DMS 273 (cell line): ENCODE results near the gene CEACAM8.
"Not testable (repeated sequence)": the region's sequence is repeated elsewhere in the genome, so short reads cannot be mapped to it uniquely, and the experiment has no call there.

ENCODE experiments used
- DNase-seq: peaks from one replicate; lab custom pipeline; 2025; ENCODE audit not compliant: unreplicated experiment; lab: John Stamatoyannopoulos, UW

CEACAM8 gene

DNA sequence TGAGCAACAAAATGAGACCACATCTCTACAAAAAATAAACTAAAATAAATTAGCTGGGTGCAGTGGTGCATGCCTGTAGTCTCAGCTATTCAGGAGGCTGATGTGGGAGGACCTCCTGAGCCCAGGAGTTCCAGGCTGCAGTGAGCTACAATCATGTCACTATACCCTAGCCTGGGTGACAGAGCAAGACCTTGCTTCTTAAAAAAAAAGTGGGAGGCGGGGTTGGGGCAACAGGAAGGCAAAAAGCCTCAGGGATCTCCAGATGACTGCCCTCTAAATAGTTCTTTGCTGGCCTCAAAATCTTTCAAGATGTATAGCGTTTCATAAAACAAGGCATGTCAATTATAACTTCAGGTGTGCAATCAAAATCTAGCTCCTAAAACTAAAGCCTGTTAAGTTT is 18.5 kb downstream of the CEACAM8 start:
- no peak for DNase-seq

DNA sequence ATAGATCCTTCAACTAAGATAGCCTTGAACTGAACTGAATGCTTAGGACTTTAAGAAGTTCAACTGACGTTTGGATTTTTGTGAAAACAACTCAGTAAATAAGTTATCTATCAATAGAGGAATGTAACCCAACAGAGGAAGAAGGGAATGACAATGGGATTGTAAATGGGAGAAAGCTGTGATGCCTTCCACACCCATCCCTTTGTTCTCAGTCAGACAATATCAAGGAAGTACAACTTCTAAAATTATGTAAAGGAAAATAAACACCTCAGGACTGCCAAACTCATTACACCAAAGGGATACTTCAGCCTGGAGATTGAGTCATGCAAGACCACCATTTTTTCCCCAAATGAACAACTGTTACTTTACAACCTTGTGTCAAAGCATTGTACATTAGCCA is 21.1 kb downstream of the CEACAM8 start:
- no peak for DNase-seq

DNA sequence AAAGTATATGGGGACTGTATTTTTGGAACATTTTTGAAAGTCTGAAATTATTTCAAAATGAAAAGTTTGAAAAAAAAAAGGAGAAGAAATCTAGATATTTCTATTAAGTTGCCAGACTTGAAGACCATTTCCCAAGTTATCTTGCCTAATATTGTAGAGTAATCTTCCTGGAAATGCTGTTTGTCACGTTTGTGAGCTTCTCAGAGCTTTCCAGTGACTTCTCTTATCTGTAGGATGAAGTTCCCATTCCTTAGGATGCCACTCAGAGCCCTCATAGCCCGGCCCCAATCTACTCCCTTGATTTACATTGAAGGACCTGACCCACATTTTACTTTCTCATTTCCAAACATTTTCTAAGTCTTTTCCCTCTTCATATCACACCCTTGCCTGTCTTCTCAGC is 23.6 kb downstream of the CEACAM8 start:
- no peak for DNase-seq

DNA sequence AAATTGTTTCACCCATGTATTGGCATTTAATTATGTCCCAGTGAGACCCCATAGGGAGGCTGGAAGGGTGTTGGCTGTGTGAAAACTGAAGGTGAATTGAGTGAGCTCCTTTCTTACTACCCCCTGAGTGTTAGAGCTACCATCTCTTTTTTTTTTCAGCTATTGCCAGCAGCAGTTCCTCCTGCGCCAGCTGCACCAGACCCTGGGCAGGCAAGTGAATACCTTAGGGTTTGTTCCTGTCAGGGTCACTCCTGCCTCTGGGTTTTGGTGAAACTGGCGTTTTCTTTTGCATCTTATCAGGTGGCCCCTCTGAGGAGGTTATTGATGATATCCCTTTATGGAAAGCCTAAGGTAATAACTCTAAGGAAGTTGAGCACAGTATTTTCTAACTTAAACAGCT is 25.5 kb downstream of the CEACAM8 start:
- DNase-seq = no peak

DNA sequence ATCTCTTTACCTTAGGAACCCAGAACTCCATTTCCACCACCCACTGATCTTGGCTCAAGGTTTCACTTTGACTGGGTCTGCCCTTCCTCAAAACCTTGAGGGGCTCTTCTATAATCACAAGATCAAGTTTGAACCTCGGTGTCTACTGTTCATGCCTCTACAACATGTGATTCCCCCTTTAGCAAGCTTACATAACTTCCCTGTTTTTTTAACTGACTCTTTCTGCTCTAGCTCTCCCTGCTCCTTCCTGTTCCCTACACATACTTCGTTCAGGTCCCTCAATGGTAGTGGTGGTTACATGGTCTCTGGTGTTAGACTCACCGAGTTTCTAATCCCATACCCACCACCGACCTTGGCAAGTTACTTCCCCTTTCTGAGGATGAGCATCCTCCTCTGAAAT is 26.7 kb downstream of the CEACAM8 start:
- DNase-seq = no peak

DNA sequence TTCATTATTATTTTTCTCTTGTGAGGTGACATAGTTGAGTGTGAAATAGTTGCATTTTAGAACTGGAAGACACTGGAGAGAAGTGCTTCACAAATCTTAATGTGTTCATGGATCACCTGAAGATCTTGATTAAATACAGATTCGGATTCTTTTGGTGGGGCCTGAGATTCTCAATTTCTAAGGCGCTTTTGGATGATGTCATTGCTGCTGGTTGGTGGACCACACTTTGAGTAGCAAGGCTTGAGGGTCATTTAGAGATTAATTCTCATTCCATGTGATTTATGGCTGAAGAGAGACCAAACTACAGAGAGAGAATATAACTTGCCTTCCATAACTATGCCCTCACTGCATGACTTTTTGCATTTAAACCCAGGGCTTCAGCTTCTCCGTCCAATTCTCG is 27.2 kb downstream of the CEACAM8 start:
- DNase-seq = no peak

DNA sequence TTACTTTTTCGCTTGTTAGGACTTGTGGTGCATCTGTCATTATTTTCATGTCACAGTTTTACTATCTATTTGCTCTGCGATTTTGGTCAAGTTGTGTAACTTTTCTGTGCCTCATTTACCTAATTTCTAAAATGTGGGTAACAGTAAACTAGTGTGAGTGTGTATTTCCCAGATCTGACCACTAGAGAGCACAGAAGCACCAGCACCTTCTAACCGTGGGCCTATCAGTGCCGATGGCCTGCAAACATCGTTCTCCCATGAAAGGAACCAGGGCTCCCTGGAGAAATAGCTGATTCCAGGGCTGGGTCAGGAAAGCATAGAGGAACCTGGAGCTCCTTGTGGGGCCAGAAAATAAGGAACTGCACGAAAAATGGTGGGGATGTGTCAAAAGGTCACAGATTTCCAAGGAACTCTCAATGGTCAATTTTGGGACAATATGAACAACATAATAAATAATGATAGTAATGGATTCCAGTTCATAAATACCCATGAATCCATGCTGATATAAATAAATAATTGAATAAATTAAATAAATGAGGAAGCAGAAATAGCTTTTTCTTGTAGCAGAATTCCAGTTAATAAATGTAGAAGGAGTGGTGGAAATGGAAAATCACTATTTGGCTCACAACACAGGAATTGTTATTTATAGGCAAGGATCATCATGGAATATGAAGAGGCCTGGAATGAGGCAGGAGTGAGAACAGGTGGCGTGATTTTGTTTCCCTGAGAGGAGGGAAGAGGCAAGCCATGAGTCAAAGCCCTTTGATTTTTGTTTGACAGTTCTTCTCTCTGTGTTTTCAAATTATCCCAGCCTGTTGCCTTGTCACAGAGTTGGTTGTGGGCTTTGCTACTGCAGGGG is 31.1 kb downstream of the CEACAM8 start:
- DNase-seq = peak; percentile 60

DNA sequence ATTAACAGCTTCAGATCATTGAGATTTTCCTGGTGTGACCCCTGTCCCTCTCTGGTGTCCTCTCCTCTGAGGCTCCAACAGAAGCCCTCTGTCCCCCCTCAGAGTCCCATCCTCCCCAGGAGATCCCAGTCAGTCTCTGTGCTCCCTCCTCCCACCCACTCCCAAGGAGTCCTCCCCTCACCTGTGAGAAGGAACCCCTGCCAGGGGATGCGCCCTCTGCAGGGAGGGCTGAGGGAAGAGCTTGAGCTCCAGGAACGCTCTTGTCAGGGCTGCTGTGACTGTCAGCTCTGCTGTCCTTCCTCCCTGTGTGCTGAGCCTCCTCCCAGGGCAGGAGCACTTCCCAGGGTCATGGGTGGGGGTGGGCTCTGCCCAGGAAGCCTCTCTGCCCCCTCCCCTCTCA is 33.2 kb downstream of the CEACAM8 start:
- no peak for DNase-seq

DNA sequence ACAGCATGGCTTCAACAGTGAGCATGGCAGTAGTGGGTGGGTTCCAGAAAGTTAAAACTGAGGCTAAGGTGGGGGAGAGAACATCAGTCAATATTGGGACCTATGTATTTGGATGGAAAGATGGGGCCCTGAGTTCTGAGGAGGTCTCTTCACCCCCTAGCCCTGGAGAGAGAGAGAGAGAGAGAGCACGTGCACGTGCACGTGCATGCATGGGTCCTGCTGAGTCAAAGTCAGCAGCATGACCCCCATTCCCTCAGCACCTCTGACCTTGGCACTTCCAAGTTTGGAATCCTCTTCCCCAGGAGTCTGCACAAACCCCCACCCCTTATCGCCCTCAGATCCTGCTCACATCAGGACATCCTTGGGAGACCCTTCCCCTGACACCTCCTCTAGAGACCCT is 34.0 kb downstream of the CEACAM8 start:
- DNase-seq = no peak

DNA sequence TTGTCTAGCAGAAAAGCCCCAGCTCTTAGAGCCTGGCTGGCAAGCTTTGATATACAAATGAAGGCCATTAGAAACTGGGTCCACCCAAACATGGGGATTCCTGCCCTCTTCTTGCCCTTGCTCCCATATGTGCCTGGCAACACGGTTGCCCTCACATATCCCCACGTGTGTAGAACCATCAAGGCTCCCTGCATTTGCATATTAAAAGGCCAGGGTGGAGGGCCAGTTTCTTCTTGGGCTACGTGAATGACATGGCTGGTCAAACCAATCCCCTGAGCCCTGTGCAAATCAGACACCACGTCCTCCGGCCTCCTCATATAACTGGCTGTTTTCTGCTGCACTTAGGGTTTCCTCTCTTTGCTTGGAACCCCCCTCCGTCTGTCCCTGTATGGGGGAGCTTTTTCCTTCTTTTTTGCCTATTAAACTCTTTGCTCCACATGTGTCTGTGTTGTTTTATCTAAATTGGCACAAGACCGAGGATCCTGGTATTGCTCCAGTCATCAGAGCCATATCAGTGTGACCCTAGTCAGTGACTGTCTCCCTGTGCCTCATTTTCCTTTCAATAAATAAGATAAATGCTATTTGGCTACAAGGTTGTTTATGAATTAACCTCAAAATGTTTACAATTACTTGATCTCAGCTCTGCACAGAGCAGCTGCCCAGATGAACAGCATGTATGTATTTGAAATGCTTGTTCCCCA is 36.1 kb downstream of the CEACAM8 start:
- DNase-seq = no peak

DNA sequence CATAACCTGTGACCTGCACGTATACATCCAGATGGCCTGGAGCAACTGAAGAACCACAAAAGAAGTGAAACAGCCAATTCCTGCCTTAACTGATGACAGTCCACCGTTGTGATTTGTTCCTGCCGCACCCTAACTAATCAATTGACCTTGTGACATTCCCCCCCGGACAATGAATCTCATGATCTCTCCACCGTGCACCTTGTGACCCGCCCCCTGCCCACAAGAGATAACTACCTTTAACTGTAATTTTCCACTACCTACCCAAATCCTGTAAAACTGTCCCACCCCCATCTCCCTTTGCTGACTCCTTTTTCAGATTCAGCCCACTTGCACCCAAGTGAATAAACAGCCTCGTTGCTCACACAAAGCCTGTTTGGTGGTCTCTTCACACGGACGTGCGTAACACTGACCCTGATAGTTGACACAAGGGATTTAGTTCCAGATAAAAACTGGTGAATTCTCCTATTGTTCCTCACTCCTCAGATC is 37.3 kb downstream of the CEACAM8 start:
- not testable (repeated sequence) for DNase-seq

DNA sequence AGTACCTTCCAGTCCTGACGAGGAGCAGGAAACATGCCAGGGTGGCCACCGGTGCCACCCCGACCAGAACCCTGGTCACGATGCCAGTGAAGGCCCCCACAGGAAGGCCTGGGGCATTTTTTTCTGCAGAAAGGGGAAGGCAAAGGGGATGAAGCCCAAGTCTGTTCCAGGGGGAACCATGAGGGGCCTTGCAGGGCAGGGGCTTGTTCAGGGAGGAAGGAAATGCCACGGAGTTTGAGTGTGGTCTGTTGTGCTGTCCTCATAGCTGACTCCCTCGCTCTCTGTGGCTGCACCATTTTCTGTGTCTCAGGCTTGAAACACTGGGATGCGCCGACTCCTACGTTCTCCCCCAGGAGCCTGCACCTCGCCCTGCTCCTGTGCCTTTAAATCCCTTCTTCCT is 38.9 kb downstream of the CEACAM8 start:
- no peak for DNase-seq

DNA sequence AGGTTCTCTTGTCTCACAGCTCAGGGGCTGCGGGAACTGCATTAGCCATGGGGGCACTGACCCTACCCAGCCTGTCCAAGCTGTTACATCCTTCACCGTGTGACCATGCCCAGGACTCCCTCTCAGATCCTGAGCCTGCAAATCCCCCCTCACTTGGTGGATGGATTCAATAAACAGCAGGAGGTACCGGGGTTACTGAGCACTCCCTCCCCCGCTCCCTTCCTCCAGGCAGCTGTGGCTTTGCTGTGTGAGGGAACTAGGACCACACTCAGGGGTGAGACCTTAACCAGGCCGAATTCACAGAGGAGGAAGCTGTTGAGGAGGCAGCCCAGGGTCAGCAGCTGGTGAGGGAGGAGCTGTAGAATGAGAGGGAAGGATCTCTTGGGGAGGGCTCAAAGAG is 39.4 kb downstream of the CEACAM8 start:
- DNase-seq = no peak

DNA sequence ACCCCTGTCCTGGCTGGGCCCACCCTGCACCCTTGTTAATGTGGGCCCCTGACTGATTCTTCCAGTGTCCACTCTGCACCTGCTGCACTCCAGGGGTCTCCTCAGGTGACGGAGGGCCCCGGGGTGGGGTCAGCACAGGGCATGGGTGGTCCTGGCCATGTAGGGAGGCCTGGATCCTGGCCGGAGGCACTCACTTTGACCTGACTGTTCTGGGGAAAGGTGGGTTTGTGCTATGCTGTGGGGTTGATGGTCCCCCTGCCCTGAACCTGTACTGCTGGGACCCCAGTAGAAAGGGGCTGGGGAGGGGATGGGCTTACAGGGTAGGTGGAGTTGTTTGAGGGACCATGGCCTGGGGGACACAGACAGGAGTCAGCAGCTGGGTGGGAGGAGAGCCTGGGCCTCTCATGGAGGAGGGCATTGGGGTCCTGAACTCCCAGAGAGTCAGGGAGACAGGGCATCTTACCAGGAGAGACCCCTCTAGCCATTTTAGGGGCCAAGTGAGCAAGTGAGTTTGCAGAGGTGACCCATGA is 40.6 kb downstream of the CEACAM8 start:
- no peak for DNase-seq

DNA sequence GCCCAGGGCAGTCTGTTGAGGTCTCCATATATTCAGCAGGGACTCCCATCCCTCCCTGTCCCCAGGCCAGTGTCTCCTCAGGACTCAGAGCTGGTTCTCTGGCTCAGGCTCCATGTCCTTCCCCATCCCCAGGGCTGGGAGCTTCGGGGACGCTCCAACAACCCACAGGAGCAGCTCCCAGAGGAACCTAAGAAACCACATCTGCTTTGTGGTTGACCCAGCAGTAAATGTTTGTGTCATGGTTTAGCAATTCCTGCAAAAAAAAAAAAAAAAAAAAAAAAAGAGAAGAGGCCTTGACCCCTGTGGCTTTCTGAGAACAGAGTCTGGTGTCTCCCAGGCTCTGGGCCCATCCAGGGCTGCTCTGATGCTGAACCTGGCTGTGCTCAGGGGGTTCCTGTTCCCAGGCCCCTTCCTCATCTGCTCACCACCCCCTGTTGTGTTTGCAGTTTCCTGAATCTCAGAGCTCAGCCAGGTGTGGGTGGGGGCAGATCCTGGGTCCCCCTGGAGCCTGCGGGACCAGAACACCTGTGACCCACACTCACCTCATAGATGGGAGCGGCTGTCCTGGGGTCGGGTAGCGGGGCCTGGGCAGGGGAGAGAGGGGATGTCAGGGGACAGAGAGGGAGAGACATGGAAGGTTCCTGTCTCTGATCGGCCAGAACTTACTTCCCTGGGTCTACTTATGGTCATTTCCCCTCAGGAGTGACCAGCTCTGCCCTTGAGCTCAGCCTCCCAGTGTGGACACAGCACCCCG is 41.3 kb downstream of the CEACAM8 start:
- no peak for DNase-seq

DNA sequence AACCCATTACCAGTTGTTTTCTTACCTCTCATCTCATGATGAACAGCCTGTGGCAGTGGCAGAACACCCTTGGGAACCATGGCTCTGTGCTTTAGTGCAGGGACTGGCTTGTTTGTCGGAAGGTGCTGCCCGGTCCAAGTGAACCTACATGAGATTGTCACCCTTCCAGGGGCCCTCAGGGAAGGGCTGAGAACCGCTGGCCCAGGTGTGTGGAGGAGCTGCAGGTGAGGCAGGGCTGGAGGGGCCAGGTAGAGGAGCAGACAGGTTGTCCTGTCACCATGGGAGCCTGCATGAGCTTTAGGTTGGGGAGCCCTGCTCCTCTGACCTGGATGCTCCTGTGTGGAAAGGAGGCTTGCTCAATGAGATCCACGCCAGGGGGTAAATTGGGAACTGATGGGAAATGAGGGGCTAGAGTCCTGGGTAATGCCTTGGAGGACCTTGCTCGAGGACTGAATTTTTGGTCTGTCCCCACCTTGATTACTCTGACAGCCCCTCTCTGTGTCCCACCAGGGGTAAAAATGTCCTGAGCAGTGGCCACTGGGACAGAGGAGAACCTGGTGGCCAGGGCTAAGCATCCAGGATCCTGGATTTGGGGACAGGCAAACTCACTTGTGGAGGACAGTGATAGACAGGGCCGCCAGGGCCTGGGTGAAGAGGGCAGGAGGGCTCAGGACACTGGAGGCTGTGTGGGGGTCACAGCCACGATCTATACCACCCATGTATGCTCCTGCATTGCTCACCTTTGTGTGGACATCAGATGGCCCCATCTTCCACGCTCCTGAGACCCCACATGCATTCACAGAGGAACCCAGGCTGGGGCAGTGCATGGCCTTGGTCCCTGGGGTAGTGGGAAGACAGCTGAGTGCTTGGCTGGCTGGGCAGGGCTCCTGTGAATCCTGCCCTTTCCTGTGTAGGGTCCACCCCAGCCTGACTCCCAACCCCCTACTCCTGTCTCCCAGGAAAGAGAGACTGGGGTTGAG is 42.3 kb downstream of the CEACAM8 start:
- DNase-seq = no peak

DNA sequence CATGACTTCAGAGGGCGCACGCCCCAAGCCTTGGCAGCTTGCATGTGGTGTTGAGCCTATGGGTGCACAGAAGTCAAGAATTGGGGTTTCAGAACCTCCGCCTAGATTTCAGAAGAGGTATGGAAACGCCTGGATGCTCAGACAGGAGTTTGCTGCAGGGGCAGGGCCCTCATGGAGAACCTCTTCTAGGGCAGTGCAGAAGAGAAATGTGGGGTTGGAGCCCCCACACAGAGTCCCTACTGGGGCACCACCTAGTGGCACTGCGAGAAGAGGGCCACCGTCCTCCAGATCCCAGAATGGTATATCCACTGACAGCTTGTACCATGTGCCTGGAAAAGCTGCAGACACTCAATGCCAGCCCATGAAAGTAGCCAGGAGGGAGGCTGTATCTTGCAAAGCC is 44.2 kb downstream of the CEACAM8 start:
- not testable (repeated sequence) for DNase-seq

DNA sequence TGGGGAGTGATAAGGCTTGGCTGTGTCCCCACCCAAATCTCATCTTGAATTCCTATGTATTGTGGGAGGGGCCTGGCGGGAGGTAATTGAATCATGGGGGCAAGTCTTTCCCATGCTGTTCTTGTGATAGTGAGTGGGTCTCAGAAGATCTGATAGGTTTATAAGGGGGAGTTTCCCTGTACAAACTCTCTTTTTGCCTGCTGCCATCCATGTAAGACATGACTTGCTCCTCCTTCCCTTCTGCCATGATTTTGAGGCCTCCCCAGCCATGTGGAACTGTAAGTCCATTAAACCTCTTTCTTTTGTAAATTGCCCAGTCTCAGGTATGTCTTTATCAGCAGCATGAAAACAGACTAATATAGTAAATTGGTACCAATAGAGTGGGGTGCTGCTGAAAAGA is 45.7 kb downstream of the CEACAM8 start:
- not testable (repeated sequence) for DNase-seq

DNA sequence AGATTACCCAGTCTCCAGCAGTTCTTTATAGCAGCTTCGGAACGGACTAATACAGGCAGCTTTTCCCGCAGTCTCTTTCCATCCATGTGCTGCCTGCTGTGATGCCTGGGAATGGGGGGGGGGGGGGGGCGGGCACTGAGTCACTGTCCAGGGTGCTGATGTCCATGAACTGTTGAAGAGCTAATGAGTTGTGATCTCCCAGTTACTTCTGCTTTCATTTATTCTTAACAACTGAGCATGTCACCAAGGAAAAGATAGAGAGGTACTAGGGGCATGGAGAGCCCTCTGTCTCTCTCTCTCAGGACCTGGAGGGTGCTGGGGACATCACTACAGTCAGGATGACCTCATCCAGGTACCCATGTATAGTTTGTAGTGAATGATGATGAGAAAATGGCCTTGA is 46.2 kb downstream of the CEACAM8 start:
- no peak for DNase-seq

DNA sequence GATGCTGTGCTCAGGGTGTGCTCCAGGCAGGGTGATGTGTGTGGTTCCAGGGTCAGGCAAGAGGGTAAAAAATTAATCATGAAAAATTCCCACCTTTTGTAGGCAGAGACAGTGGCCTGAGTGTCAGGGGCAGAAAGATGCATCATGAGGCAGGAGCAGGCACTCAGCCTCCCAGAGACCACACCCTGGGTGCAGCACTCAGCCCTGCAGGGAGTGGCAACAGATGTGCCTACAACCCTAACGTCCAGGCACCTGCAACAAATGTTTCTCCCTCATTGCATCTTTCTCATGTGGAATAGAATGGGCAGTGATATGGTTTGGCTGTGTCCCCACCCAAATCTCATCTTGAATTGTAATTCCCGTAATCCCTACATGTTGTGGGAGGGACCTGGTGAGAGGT is 46.8 kb downstream of the CEACAM8 start:
- DNase-seq = no peak
